HG03378 (cell line): ENCODE results near the gene SNRPD1.
A peak's percentile ranks its signal among the peaks of the same experiment; 100 is the strongest.
"Not testable (repeated sequence)": the region's sequence is repeated elsewhere in the genome, so short reads cannot be mapped to it uniquely, and the experiment has no call there.

ENCODE experiments used
- ATAC-seq: cut with Tn5 transposase; IDR thresholded peaks from one replicate; pipeline ENCODE4 v1.9.1; 2021; ENCODE audit warnings: mild to moderate bottlenecking, moderate library complexity; ENCODE audit not compliant: unreplicated experiment

The SNRPD1 gene

DNA sequence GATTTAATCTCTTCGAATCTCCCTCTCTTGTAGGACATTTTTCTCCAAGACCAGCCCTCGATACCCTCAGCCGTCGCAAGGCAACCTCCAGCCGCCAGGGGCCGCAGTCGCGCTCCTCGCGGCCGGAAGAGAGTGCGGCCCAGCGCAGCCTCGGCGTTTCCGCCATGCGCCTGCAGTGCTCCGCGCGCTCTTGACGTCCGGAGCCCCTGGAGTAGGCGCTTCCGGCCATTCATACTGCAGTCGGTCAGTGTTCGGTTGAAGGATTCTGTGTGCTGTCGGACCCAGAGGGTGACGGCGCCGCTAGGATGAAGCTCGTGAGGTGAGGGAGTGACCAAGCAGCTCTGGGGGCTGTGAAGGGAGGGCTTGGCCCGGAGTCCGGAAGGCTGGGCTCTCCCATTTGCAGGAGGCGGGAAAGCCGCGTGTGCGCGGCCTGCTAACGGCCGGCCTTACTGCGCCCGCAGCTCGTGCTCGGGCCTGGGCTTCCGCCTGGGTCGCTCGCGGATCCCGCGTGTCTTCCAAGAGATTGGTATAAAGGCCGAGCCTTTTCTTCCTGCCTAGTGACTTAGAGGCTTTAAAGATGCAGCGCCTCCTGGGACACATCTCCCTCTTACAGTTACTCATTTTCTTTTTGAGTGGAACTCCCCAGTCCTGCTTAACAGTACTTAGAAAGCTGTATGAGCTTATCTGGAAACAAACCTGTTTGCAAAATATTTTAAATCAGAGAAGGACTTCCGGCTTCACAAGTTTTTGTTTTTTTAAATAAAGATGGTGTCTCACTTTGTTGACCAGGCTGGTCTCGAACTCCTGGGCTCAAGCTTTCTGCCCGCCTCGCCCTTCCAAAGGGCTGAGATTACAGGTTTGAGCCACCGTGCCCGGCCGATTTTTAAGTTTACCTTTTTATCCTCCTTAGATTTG is at the start of gene SNRPD1:
Gene SNRPD1, plus strand, starts transcription at position 190 of the 915 bp plus-strand sequence. Its CDS starts 116 bp downstream, at position 306.
- ATAC-seq: peak; percentile 92

DNA sequence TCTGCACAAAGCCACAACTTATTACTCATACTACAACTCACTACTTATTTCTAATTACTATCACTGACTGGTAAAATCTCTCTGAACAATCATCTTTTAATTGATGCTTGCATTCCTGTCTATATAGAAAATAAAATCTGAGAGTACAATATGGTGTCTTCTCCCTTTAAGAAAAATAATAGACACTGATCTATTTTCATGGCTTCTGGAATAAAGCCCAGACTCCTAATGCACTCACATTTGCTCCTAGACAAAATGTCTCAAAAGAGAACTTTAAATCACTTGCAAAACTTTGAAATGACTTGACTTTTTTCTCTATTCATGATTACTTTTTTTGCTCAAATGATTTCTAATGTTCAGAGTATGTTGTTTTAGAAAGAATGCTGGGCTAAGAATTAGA is 40.3 kb upstream of the SNRPD1 start:
- ATAC-seq: no peak

DNA sequence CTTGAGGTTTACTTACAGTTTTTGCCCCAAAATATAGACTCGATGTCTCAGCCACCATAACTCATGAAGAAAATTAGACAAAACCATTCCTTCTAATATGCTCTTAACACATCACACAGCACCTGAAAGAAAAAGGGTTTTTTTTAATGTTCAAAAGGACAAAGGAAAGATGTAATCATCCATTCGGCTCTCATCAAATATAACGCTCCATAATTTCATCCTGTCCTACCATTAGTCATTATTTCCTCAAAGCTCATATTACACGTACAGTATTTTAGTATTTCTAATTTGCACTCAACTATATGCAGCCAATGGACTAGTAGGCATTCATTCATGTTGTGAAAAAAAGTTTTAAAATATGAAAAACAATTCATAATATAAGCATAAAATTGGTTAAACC is 36.5 kb upstream of the SNRPD1 start:
- ATAC-seq: no peak

DNA sequence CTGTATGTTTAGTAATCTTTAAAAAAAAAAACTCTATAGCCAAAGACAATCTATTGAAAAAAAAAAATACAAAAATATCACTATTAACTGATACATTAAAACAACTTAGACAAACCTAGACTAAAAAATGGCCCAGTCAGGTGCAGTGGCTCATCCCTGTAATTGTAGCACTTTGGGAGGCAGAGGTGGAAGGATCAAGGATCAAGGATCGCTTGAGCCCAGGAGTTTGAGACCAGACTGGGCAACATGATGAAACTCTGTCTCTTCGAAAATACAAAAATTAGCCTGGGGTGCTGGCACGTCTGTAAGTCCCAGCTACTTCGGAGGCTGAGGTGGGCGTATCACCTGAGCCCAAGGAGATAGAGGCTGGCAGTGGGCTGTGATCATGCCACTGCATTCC is 27.7 kb upstream of the SNRPD1 start:
- no peak for ATAC-seq

DNA sequence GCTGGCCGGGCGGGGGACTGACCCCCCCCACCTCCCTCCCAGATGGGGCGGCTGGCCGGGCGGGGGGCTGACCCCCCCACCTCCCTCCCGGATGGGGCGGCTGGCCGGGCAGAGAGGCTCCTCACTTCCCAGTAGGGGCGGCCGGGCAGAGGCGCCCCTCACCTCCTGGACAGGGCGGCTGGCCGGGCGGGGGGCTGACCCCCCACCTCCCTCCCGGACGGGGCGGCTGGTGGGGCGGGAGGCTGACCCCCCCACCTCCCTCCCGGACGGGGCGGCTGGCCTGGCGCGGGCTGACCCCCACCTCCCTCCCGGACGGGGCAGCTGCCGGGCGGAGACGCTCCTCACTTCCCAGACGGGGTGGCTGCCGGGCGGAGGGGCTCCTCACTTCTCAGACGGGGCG is 19.8 kb upstream of the SNRPD1 start:
- not testable (repeated sequence) for ATAC-seq

DNA sequence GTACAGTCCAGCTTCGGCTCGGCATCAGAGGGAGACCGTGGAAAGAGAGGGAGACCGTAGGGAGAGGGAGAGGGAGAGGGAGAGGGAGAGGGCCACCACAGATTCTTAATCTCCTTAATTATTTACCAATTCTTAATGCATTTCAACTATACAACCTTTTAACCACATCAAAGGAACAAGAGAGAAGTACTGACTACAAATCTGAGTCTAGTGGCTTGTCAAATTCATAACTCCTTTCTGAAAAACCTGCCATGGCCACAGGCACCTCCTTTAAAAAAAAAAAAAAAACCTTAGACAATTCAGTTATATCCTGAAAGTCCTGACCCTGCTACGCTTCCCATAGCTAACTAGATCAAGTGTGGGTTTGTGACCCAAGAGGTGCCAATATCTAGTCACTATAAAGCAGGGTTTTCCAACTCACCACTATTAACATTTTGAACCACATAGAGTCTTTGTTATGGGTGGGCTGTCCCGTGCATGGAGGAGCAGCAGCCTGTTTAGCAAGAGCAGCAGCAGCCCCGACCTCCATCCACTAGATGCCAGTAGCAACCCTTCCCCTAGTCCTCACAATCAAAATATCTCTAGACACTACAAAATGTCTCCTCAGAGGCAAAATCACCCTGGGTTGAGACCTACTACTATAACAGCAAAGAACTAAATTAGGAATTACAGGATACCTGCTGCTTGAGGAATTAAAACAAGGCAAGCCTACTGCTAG is 18.4 kb upstream of the SNRPD1 start:
- ATAC-seq: no peak

DNA sequence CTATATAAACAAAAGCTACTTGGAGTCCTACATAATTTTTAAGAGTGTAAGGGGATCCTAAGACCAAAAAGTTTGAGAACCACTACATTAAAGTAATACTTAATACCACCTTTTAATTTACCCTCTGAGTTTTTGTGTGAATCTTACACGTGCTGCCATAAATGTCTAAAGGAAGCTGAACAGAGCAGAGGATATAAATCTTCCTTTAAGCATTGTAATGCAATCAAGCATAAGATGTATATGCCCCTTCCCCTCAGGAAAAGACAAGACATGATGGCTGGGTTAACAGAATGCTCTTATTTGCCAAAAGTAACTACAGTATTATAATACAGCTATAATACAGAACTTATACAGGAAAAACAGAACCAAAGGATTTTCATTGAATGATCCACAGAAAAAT is 14.5 kb upstream of the SNRPD1 start:
- ATAC-seq: no peak

DNA sequence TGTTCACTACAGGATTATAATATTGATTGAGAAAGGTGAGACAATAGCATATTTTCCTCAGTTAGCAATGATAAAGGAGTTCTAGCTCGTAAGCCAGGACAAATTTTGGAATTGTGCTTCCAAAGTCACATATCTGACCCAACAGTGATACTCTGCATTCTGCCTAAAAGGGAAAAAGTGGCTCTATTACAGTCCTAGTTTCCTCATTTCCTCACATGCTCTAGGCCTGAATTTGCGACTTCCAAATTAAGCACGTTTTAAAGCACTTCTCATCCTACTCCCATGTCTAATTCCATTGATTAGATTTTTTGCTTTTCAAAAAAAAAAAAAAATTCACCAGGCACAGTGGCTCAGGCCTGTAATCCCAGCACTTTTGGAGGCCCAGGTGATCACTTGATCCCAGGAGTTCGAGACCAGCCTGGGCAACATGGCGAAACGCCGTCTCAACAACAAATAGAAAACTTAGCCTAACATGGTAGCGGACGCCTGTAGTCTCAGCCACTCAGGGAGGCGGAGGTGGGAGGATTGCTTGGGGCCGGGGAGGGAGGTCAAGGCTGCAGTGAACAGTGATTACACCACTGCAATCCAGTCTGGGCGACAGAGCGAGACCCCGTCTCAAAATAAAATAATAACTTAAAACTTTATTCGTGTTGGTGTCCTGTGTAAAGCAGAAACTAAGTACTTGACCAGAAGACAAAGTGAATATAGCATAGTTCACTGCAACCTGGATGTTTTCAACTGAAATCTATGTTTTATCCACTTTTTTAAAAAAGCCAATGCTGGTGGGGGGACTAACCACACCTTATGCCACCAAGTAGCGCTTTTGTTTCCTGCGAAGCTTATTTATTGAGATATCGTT is 13.2 kb upstream of the SNRPD1 start:
- no peak for ATAC-seq

DNA sequence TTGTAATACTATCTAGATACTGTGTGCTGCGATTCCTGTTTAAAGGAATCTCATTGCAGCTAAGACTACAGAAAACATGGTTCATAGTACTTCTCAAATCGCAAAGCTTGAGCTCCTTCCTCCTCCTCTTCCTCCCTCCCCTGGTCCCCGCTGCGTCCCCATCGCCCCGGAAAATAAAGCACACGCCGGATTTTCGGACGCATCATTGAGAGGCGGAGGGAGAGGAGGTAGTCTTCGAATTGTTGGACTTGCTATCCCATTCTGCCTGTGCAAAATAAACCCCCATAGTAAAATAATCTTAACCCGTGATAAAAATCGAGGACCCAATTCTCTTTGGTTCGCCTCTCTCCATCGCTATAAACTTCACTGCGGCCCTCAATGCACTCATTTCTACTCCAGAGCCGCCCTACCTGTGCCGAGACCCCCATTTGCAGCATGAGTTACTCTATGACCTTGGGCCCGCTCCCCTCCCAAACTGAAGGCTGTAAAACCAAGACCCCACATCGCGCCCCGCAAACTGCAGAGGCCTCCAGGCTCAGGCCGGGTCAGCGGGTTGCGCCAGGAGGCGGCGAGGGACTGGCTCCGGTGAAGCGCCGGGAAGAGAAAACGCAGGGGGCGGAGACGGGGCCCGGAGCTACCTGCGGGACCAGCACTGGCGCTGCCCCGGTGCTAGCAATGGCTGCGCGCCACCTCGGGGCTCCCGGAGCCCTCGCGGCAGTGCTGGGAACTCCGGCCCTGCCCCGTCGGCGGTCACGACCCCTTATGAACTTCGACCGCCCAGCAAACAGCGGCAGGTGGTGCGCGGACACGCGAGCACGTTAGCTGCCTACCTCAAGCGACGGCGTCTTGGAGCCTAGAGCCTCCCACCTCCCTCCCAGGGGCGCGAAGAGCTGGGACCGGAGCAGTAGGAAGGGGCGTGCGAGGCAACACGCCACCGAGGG is 12.3 kb upstream of the SNRPD1 start:
- peak; percentile 38 for ATAC-seq

DNA sequence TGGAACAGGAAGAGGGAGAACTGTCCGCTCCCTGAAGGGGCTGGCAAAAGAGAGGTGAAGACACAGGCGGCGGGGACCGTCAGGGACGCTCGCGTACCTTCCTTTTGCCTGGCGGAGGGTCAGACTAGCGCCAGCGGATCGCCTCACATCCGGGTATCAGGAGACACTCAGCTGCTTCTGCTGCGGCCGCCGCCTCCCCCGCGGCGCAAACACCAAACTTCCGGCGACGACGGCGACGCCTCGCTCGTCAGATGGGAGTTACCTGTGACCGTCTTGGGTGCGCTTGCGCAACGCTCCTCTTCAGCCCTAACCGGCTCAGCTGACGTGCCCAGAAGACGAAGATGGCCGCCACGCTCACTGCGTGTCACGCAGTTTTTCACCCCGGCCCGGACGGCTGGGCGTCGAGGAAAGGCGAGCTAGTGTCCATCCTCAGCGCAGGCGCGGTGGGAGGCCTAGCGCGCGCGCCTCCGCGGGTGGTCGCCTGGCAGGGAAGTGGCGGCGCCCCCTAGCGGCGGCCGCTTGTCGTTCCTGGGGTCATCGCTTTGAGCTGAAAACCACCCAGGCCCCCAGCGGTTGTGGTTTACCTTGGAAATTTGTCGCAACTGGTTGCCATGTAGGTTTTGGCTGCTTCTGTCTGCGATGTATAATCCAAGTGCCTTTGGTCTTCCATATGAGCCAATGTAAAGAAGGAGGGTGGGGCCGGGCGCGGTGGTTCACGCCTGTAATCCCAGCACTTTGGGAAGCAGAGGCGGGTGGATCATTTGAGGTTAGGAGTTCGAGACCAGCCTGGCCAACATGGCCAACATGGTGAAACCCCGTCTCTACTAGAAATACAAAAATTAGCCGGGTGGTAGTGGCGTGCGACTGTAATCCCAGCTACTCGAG is 11.3 kb upstream of the SNRPD1 start, which contains the start of gene ESCO1:
Gene ESCO1, minus strand, starts transcription at position 179 of the 885 bp plus-strand sequence. CDS start 25,861 bp downstream, outside the sequence.
- peak; percentile 89 for ATAC-seq

DNA sequence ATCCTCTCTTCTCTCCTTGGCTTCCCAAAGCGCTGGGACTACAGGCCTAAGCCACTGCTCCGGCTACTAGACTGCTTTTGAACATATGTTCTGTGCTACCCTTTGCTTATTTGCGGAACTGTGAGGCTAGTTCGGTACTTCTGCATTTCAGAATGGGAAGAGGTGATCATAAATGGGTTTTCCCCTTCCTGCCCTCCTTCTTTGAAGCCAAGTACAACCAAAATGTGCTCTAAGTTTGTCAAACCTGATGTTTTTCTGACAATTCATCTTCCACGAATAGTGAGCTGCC is 9.9 kb upstream of the SNRPD1 start:
- ATAC-seq: no peak

DNA sequence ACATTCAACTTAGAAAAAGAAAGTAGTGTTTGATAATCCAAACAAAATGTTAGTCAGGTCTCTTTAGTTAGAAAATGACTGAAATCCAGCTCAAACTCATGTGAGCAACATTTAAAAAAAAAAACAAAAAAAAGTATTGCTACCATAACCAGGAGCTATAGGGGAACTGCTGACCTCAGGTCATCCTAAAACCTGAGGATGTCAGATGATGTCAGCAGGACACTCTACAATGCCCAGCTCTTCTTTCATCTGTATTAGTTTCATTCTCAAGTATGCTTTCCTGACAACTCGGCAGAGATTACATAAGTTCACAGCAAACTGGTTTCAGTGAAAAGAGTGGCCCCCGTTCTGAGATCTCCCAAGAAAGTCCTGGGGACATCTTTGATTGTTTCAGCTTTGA is 7.4 kb upstream of the SNRPD1 start:
- ATAC-seq: no peak

DNA sequence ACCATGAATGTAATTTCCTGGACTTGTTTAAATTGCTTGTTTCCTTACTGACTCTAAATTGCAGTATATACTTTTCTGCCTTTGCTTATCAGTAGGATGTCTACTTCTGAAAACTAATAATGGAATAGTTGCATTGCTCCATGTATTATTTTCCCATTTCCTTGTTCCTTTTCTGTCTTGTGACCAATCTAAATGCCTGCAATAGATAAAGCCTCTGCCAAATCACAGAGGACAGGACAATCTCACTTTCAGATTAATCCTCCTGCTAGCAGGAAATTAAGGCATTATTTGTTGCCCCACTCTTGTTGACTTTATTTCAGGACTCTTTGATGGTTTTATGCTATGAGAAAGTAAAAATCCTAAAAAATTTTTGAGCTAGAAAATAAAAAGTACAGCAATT is 6.9 kb upstream of the SNRPD1 start:
- ATAC-seq: no peak

DNA sequence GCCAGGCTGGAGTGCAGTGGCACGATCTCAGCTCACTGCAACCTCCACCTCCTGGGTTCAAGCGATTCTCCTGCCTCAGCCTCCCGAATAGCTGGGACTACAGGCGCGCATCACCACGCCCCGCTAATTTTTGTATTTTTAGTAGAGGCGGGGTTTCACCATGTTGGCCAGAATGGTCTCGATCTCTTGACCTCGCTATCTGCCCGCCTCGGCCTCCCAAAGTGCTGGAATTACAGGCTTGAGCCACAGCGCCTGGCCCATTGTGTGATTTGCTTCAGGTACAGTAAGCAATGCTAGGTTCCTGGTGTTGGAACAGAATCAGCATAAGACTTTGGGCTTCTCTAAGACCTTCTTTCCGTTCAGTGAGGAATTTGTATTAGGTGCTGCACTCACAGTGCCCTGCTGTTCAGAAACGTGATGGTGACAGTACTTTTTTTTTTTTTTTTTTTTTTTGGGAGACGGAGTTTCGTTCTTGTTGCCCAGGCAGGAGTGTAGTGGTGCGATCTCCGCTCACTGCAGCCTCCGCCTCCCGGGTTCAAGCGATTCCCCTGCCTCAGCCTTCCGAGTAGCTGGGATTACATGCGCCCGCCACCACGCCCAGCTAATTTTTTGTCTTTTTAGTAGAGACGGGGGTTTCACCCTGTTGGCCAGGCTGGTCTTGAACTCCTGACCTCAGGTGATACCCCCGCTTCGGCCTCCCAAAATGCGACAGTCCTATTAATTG is 551 bp upstream of the SNRPD1 start:
- ATAC-seq: not testable (repeated sequence)

DNA sequence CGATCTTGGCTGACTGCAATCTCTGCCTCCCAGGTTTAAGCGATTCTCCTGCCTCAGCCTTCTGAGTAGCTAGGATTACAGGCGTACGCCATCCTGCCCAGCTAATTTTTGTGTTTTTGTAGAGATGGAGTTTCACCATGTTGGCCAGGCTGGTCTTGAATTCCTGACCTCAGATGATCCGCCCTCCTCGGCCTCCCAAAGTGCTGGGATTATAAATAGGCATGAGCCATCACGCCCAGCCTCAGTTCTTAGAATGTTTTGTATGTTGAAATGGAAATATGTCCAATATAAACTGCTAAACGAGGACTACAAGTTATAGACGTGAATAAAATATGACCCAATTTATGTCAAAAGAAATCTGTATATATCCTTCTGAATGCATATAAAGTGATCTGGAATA is 9.5 kb downstream of the SNRPD1 start:
- not testable (repeated sequence) for ATAC-seq

DNA sequence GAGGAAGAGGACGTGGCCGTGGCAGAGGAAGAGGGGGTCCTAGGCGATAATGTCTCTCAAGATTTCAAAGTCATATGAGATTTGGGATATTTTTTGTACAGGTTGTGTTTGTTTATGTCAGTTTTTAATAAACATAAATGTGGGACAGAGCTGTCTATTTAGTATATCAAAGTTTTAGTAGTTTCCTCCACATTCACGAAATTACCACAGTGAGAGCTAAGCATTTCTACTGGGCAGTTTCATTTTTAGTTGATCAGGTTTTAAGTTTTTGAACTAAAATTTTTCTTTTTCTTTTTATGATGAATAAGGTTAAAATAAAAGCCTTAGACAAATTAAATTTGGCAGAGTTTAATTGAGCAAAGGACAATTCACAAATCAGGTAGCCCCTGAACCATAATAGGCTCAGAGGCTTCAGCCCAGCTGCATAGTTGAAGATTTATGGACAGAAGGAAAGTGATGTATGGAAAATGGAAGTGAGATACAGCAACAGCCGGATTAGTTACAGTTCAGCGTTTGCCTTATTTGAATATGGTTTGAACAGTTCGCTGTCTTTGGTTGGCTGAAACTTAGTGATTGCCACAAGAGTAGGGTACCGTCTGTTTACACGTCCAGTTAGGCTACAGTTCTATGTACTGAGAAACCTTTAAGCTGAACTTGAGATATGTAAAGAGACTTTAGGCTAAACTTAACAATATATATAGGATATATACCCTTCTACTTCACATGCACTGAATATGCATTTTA is 17.1 kb downstream of the SNRPD1 start:
- ATAC-seq: peak; percentile 89

DNA sequence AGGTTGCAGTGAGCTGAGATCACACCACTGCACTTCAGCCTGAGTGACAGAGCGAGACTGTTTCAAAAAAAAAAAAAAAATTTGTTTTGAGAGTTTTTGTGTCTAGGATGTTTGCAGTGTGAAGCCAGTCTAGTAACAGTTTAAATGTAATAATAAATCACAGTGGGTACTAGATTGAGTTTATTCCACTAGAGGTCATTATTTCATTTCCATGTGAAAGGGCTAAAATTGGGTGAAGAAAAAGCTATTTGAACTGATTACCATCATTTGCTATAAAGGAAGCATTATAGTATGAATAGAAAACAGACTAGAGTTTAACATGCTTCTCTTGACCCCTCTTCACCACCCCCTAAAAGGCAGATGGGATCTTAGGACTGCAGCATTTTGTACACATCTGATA is 20.3 kb downstream of the SNRPD1 start:
- no peak for ATAC-seq
